ENCODE data around the gene CHKA.

Gene CHKA

DNA sequence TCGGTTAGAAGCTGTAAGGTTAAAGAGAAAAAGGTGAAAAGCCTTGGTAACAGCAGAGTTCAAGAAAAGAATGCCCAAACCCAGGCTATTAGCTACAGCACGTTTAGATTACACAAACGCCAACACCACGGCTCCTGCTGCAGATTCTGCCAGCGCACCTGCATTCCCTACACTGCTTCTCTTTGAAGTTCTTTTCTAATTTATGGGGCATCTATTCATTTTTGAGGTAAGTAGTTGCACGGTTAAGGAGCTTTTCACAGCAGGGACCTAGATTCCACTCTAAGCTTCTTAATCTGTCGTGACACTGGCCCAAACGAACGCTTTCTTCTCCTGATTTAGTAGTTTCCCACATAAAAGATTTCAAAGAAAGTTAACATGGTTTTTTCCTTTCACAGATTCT, 38.0 kb upstream of the CHKA start:
- Histone ChIP-seq H4K20me1 (ENCODE audit: insufficient read depth, low read length) (no peaks in the 10 kb centered on the region), H3K36me3 (replicated peaks; ENCODE audit: insufficient read depth, low read length) (no peaks in the 10 kb centered on the region), H3K79me2 (ENCODE audit: low read length) (no peaks in the 10 kb centered on the region), H3K9me3 (replicated peaks; ENCODE audit: insufficient read depth, low read length) (no peaks in the 10 kb centered on the region), H3K9ac (ENCODE audit: low read length) (no peak overlapping the region), H3K4me3 (ENCODE audit: low read length) (no peak overlapping the region), H2AFZ (ENCODE audit: low read length) (no peak overlapping the region), H3K27me3 (replicated peaks; ENCODE audit: insufficient read depth, low read length) (no peaks in the 10 kb centered on the region), H3F3A (ENCODE audit: insufficient read depth, low read length) (no peaks in the 10 kb centered on the region), H3K4me2 (ENCODE audit: low read depth, low read length) (no peak overlapping the region), H3K4me1 (ENCODE audit: low read length) (no peaks in the 10 kb centered on the region), H3K9me2 (replicated peaks; ENCODE audit: insufficient read depth, low read length) (no peaks in the 10 kb centered on the region), H3K27ac (ENCODE audit: low read length) (no peak overlapping the region)
- TF ChIP-seq EZH2phosphoT487 (IDR thresholded peaks at IDR 0.05; ENCODE audit: low read length) (no peak), EZH2 (optimal IDR thresholded peaks at IDR 0.05; ENCODE audit: low read depth, low read length) (no peak)
- TF ChIP-seq, protein P1, sequence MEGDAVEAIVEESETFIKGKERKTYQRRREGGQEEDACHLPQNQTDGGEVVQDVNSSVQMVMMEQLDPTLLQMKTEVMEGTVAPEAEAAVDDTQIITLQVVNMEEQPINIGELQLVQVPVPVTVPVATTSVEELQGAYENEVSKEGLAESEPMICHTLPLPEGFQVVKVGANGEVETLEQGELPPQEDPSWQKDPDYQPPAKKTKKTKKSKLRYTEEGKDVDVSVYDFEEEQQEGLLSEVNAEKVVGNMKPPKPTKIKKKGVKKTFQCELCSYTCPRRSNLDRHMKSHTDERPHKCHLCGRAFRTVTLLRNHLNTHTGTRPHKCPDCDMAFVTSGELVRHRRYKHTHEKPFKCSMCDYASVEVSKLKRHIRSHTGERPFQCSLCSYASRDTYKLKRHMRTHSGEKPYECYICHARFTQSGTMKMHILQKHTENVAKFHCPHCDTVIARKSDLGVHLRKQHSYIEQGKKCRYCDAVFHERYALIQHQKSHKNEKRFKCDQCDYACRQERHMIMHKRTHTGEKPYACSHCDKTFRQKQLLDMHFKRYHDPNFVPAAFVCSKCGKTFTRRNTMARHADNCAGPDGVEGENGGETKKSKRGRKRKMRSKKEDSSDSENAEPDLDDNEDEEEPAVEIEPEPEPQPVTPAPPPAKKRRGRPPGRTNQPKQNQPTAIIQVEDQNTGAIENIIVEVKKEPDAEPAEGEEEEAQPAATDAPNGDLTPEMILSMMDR (IDR thresholded peaks at IDR 0.05; ENCODE audit: low read length): no peak
- DNase-seq: no peak

DNA sequence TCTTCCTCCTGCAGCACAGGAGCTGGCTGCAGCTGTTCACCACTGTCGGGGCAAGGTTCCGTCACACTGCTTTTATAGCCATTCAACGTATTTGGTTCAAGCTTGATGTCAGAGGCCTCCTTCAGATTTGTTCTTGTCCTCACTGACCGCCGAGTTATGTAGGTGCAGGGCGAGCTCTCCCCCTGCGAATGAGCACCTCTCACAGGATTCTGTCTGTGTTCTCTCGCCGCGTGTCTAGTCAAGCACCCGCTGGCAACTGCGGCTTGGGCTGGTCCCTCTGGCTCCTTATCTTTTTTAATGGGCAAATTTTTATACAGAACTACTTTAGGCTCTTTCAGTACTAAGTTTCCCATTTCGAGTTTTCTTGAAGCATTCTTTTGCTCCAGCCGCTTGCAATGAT, 37.4 kb upstream of the CHKA start:
- H3K27me3 ChIP-seq (replicated peaks; ENCODE audit: insufficient read depth, low read length): no peaks in the 10 kb centered on the region
- no peak overlapping the region for H3K9ac ChIP-seq (ENCODE audit: low read length)
- no peaks in the 10 kb centered on the region for H3K36me3 ChIP-seq (replicated peaks; ENCODE audit: insufficient read depth, low read length)
- no peaks in the 10 kb centered on the region for H3K4me1 ChIP-seq (ENCODE audit: low read length)
- H2AFZ ChIP-seq (ENCODE audit: low read length): no peak overlapping the region
- H4K20me1 ChIP-seq (ENCODE audit: insufficient read depth, low read length): no peaks in the 10 kb centered on the region
- H3K9me3 ChIP-seq (replicated peaks; ENCODE audit: insufficient read depth, low read length): no peaks in the 10 kb centered on the region
- H3K9me2 ChIP-seq (replicated peaks; ENCODE audit: insufficient read depth, low read length): no peaks in the 10 kb centered on the region
- no peaks in the 10 kb centered on the region for H3K79me2 ChIP-seq (ENCODE audit: low read length)
- no peak overlapping the region for H3K4me3 ChIP-seq (ENCODE audit: low read length)
- H3K4me2 ChIP-seq (ENCODE audit: low read depth, low read length): no peak overlapping the region
- no peaks in the 10 kb centered on the region for H3F3A ChIP-seq (ENCODE audit: insufficient read depth, low read length)
- TF ChIP-seq, protein P1 (IDR thresholded peaks at IDR 0.05; ENCODE audit: low read length): no peak
- no peak for TF ChIP-seq EZH2 (optimal IDR thresholded peaks at IDR 0.05; ENCODE audit: low read depth, low read length)
- TF ChIP-seq EZH2phosphoT487 (IDR thresholded peaks at IDR 0.05; ENCODE audit: low read length): no peak
- DNase-seq: no peak
- H3K27ac ChIP-seq (ENCODE audit: low read length): no peak overlapping the region

DNA sequence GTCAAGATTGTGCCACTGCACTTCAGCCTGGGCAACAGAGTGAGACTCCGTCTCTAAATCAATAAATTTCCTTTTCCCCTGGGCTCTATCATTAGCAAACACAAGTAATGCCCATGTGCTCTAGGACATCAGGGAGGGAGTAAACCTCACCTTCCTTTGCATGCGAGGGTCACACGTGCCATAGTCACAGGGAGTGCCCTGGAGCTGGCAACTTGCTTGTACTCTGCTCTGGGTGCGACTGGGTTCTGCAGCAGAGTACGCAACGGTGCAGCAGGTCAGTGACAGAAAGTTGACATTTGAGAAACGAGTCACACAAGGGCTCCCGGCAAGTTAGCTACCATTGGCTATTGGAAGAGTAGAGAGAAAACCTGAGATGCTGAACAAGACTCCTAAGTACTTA, 32.6 kb upstream of the CHKA start:
- Histone ChIP-seq H3K9ac (ENCODE audit: low read length) (no peak overlapping the region), H3K4me1 (ENCODE audit: low read length) (no peaks in the 10 kb centered on the region), H3K9me2 (replicated peaks; ENCODE audit: insufficient read depth, low read length) (no peaks in the 10 kb centered on the region), H4K20me1 (ENCODE audit: insufficient read depth, low read length) (no peaks in the 10 kb centered on the region), H3F3A (ENCODE audit: insufficient read depth, low read length) (no peaks in the 10 kb centered on the region), H3K79me2 (ENCODE audit: low read length) (no peaks in the 10 kb centered on the region), H3K4me2 (ENCODE audit: low read depth, low read length) (no peak overlapping the region), H3K27me3 (replicated peaks; ENCODE audit: insufficient read depth, low read length) (no peaks in the 10 kb centered on the region), H3K36me3 (replicated peaks; ENCODE audit: insufficient read depth, low read length) (no peaks in the 10 kb centered on the region), H3K4me3 (ENCODE audit: low read length) (no peak overlapping the region), H2AFZ (ENCODE audit: low read length) (no peak overlapping the region), H3K27ac (ENCODE audit: low read length) (no peak overlapping the region), H3K9me3 (replicated peaks; ENCODE audit: insufficient read depth, low read length) (no peaks in the 10 kb centered on the region)
- DNase-seq: no peak
- TF ChIP-seq EZH2 (optimal IDR thresholded peaks at IDR 0.05; ENCODE audit: low read depth, low read length): no peak
- TF ChIP-seq, protein P1 (IDR thresholded peaks at IDR 0.05; ENCODE audit: low read length): no peak
- no peak for TF ChIP-seq EZH2phosphoT487 (IDR thresholded peaks at IDR 0.05; ENCODE audit: low read length)

All from MM.1S (cell line).